Stimulated activated CD8-positive, alpha-beta memory T cell treated with anti-CD3 and anti-CD28 coated beads, Interleukin-2, amount 100 ng/mL, for 48 hours (primary cell): ENCODE measurements around the gene TEX10.

ENCODE experiments used
- DNase-seq, 2 donors: peaks; one replicate each; pipeline ENCODE4 v3.0.0-alpha.2; 2020; ENCODE audit warnings: low read depth in 2 of 2

The TEX10 gene

DNA sequence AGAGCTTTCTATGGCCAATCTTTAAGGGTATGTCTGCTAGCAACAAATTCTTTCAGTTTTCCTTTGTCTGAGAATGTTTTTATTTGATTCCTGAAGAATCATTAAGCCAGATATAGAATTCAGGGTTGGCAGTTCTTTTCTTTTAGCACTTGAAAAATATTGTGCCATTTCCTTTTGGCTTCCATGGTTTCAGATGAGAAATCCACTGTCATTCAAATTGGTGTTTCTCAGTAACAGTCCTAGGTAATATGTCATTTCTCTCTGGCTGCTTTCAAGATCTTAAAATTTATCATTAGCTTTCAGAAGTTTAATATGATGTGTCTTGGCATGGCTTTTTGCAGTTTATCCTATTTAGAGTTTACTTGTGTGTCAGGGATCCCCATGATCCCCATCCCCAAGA, 67.7 kb downstream of the TEX10 start:
- no peak for DNase-seq

DNA sequence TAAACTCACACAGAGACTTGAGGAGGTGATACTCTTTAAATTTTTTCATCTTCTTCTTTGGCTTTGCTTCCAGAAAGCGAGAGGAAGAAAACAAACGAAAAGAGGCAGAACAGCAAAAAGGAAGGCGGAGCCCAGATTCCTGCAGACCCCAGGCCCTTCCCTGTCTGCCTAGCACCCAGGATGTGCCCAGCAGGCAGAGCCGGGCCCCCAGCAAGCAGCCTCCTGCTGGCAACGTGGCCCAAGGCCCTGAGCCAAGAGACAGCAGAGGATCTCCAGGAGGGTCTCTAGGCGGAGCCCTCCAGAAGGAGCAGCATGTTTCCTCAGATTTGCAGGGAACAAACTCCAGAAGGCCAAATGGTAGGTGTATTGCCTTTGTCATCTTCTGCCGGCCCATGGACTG, 68.5 kb downstream of the TEX10 start:
- DNase-seq: no peak

DNA sequence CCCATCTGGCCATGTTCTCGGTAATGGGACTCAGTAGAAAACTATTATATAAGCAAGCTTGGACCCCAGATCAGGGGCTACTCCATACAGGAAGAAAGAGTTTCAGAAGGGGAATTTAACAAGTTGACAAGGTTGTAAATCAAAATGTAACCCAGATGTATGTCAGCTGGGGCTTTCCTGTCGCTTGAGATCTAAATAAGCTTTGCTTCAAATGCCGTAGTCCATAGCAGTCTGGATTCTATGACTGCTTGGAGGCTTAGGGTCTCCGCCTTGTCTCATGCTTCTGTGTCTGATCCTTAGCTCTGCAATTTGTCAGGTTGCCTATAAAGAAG, 70.4 kb downstream of the TEX10 start:
- DNase-seq: no peak

DNA sequence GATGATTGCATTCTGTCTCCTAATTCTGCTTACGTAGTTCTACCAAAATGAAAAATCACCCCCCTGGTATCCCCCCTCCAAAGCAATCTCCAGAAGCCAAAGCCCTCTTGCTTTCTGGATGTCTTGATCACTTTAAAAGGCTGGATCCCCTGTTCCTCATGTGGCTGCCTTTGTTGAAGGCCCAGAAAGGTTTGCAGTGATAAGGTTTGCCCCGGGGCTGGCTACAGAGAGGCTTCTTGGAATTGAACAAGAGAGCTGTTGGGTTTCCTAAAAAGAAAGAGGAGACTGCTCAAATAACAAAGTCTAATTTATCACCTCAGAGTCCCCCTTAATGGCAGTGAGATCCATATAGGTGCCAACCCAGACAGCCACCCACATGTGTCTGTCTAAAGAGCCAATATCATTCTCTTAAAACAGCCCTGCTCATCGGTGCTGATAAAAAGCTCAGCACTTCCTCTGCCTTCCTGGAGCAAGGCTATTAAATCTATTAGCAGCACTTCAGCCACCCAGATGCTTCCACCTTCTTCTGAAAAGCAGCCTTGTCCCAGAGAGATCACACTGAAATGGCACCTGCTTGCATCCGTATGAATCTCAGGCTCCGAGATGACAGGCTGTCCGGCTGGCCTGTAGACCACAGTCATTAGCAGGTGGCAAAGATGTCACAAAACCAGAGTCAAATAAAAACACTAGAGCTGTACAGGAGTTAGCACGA, 70.9 kb downstream of the TEX10 start:
- no peak for DNase-seq

DNA sequence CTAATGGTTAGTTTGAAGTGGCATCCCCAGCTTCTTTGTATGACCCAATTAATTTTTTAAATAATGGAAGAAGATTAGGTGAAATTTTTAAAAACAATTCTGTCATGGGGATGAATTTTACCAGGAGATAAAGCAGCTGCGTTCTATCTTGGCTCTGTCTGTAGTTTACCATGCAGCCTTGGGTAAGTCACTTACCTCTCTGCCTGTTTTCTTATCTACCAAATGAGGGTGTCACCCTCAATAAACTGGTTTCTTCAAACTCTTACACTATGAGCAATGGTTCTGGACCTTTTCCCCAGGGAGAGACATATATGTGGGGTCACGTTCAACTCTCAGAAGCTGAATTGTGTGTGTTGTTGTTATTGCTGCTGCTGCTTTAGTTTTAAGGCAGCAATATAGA, 71.7 kb downstream of the TEX10 start:
- no peak for DNase-seq

DNA sequence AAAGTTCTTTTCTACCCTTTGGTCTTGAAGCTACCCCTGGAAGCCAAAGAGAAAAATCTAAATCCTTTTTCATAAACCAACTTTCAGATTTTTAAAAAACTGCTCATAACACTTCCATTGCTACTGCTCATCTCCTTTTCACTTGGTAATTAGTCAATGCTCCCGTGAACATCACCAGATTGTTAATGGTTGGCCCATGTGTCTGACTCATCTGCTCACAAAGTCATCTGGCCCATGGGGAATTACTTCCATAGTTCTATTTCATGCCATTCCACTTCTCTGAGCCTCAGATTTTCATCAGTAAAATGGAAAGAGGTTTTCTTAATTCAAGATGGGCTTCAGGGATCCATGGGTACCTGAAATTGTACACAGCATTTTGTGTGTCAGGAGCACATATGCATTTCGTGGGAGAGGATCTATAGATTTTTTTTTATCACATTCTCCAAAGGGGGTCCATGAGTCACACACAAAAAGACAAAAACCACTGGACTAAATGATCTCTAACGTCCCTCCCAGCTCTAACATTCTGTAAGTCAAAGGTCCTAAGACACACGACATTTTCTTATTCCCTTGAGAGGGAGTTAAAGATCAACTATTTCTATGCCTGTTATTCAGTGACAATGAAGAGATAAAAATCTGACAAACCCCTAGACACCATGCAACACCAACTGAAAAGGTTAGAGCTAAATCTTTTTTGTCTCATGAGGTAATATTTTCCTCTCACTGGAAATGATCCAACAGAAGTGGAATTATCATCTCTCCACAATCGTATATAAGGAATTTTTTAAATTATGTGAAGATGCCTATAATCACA, 75.4 kb downstream of the TEX10 start:
- DNase-seq: no peak

DNA sequence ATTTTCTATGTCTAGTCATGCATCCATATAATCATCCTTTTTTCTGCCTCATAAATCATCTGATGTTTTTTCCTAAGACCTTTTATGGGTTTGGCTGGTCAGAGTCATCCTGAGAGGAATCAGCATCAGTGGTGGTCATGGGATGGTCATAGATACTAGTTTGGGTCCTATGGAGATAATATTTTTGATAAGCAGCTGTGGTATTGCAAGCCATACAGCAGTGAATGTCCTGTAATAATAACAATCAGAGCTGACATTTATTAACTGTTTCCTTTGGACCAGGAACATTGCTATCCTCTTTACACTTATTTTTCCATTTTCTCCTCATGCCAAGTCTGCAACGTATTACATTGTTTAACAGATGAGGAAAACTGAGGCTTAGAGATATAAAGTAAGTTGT, 83.1 kb downstream of the TEX10 start:
- no peak for DNase-seq

DNA sequence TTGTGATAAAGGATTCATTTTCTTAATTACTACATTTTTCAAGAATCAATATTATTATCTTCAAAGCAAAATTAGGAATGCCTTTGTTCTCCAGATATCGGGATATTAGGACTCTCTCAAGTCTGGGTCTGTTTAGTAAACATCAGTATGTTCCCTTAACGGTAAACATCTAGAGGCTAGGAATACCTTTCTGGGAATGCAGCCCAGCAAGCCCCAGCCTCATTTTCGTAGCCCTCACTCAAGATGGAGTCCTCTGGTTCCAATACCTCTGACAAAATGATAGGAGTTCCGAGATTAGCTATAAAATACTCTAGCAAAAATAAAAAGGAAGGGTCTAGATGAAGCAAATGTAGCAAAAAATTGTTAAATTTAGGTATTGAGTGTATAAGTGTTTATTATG, 84.5 kb downstream of the TEX10 start:
- DNase-seq: no peak

DNA sequence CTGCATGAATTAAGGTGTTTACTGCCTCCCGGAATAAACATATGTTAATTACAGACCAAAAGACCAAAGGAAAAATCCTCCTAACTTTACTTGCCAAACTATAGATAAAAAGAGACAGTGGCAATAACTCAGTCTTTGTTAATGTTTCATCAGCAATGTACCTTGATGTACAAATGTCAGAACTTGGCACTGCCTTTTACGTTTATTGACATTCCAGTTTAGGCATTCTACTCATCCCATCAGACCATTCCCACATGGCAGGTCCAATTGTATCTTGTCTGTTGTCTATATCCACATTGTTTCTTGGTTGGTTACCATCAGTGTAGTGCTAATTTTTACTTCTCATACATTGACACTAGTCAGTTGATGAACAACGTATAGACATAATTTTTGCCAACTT, 85.5 kb downstream of the TEX10 start:
- DNase-seq: no peak
